WTC11 (cell line): ENCODE measurements around the gene SUSD6. TPM values are rescaled to one million over a fixed set of nuclear protein-coding genes. Genes with fewer than 3 reads are reported as not detected.
A peak's percentile ranks its signal among the peaks of the same experiment; 100 is the strongest.

Experiments
- ATAC-seq: fragments of 200-7000 bp; cut with Tn5 transposase; 2 replicates; pipeline ENCODE4 v1.10.0; 2021; ENCODE audit warnings: mild to moderate bottlenecking, moderate library complexity
- CTCF ChIA-PET: fragments of 300-600 bp; sonication (Branson Sonifier 250); formaldehyde crosslinking; loops from one replicate; lab custom pipeline; 2021; ENCODE audit warnings: antibody characterized with exemption; lab: Charles Lee
- POLR2A ChIA-PET: fragments of 350-600 bp; sonication (Branson Sonifier 250); formaldehyde crosslinking; loops from one replicate; lab custom pipeline; 2021; ENCODE audit warnings: antibody characterized with exemption; lab: Charles Lee
- DNase-seq: peaks from one replicate; pipeline ENCODE4 v3.0.0; 2021; ENCODE audit warnings: low spot score
- H3K27ac Mint-ChIP-seq: 2 replicates; pipeline ENCODE4 v1.8.0; 2021; ENCODE audit warnings: mixed read lengths
- H3K27me3 Mint-ChIP-seq: 2 replicates; pipeline ENCODE4 v1.8.0; 2021; ENCODE audit warnings: low read depth, mild to moderate bottlenecking, moderate library complexity, mixed read lengths
- H3K36me3 Mint-ChIP-seq: 2 replicates; pipeline ENCODE4 v1.8.0; 2021; ENCODE audit warnings: mixed read lengths
- H3K4me1 Mint-ChIP-seq: 2 replicates; pipeline ENCODE4 v1.8.0; 2022; ENCODE audit warnings: mixed read lengths
- H3K4me3 Mint-ChIP-seq: 2 replicates; pipeline ENCODE4 v1.8.0; 2021; ENCODE audit warnings: mild to moderate bottlenecking, moderate library complexity, mixed read lengths
- H3K9me3 Mint-ChIP-seq: 2 replicates; pipeline ENCODE4 v1.8.0; 2021; ENCODE audit warnings: mixed read lengths
- ATF1 ChIP-seq: sonication (generic); formaldehyde crosslinking; IDR thresholded peaks from 2 replicates; pipeline ENCODE4 v1.8.1; 2023; ENCODE audit warnings: mild to moderate bottlenecking, moderate library complexity, missing genetic modification reagents
- CREM ChIP-seq: sonication (generic); formaldehyde crosslinking; IDR thresholded peaks from 2 replicates; pipeline ENCODE4 v1.8.1; 2022; ENCODE audit warnings: mild to moderate bottlenecking, missing genetic modification reagents, moderate library complexity
- ESRRA ChIP-seq: sonication (generic); formaldehyde crosslinking; IDR thresholded peaks from 2 replicates; pipeline ENCODE4 v1.8.1; 2022; ENCODE audit warnings: mild to moderate bottlenecking, missing genetic modification reagents, borderline replicate concordance
- GABPB1 ChIP-seq: sonication (generic); formaldehyde crosslinking; IDR thresholded peaks from 2 replicates; pipeline ENCODE4 v1.8.1; 2023; ENCODE audit warnings: mild to moderate bottlenecking, missing genetic modification reagents
- GTF2I ChIP-seq: fragments of 250-450 bp; sonication (Bioruptor Pico); conservative IDR thresholded peaks from 2 replicates; pipeline ENCODE4 v1.4.0; 2021; ENCODE audit warnings: mild to moderate bottlenecking
- ZNF121 ChIP-seq: sonication (generic); formaldehyde crosslinking; IDR thresholded peaks from 2 replicates; pipeline ENCODE4 v1.8.0; 2023; ENCODE audit warnings: missing genetic modification reagents
- ZNF138 ChIP-seq: sonication (generic); formaldehyde crosslinking; conservative IDR thresholded peaks from 2 replicates; pipeline ENCODE4 v1.8.1; 2022; ENCODE audit warnings: mild to moderate bottlenecking, moderate library complexity, missing genetic modification reagents
- ZNF416 ChIP-seq: fragments of 250-450 bp; sonication (Bioruptor Pico); IDR thresholded peaks from 2 replicates; pipeline ENCODE4 v1.9.0; 2021; ENCODE audit warnings: mild to moderate bottlenecking, inconsistent platforms
- total RNA-seq: library from RNA; stranded (reverse); gene quantifications from 3 replicates; pipeline ENCODE4 v1.2.3, GENCODE V29; 2021
- TF ChIP-seq, protein P1 (sequence below): sonication (generic); formaldehyde crosslinking; IDR thresholded peaks from 2 replicates; pipeline ENCODE4 v1.8.1; 2022; ENCODE audit warnings: low read depth, missing genetic modification reagents, borderline replicate concordance
- TF ChIP-seq, protein P2 (sequence below): sonication (generic); formaldehyde crosslinking; IDR thresholded peaks from 2 replicates; pipeline ENCODE4 v1.8.1; 2022; ENCODE audit warnings: mild to moderate bottlenecking, moderate library complexity, missing genetic modification reagents
- TF ChIP-seq, protein P3 (sequence below): sonication (generic); formaldehyde crosslinking; IDR thresholded peaks from 2 replicates; pipeline ENCODE4 v1.8.1; 2023; ENCODE audit warnings: mild to moderate bottlenecking, missing genetic modification reagents
- TF ChIP-seq, protein P4 (sequence below): fragments of 250-450 bp; sonication (Bioruptor Pico); IDR thresholded peaks from 2 replicates; pipeline ENCODE4 v1.9.0; 2021; ENCODE audit warnings: mild to moderate bottlenecking
- TF ChIP-seq, protein P5 (sequence below): sonication (generic); formaldehyde crosslinking; IDR thresholded peaks from 2 replicates; pipeline ENCODE4 v1.8.0; 2023; ENCODE audit warnings: mild to moderate bottlenecking, missing genetic modification reagents
- TF ChIP-seq, protein P6 (sequence below): sonication (generic); formaldehyde crosslinking; IDR thresholded peaks from 2 replicates; pipeline ENCODE4 v1.8.1; 2022; ENCODE audit warnings: mild to moderate bottlenecking, missing genetic modification reagents, moderate library complexity, borderline replicate concordance
- TF ChIP-seq, protein P7 (sequence below): fragments of 250-450 bp; sonication (Bioruptor Pico); IDR thresholded peaks from 2 replicates; pipeline ENCODE4 v1.9.0; 2021; ENCODE audit warnings: moderate library complexity, mild to moderate bottlenecking, inconsistent platforms, borderline replicate concordance
- TF ChIP-seq, protein P8 (sequence below): fragments of 250-450 bp; sonication (Bioruptor Pico); conservative IDR thresholded peaks from 2 replicates; pipeline ENCODE4 v1.9.0; 2021; ENCODE audit warnings: mild to moderate bottlenecking
- TF ChIP-seq, protein P9 (sequence below): sonication (generic); formaldehyde crosslinking; IDR thresholded peaks from 2 replicates; pipeline ENCODE4 v1.8.0; 2023; ENCODE audit warnings: missing genetic modification reagents
- TF ChIP-seq, protein P10 (sequence below): sonication (generic); formaldehyde crosslinking; IDR thresholded peaks from 2 replicates; pipeline ENCODE4 v1.8.1; 2022; ENCODE audit warnings: missing genetic modification reagents, borderline replicate concordance

Gene SUSD6
- total RNA-seq, 1 experiment from 2014 or later: 10.1 TPM

DNA sequence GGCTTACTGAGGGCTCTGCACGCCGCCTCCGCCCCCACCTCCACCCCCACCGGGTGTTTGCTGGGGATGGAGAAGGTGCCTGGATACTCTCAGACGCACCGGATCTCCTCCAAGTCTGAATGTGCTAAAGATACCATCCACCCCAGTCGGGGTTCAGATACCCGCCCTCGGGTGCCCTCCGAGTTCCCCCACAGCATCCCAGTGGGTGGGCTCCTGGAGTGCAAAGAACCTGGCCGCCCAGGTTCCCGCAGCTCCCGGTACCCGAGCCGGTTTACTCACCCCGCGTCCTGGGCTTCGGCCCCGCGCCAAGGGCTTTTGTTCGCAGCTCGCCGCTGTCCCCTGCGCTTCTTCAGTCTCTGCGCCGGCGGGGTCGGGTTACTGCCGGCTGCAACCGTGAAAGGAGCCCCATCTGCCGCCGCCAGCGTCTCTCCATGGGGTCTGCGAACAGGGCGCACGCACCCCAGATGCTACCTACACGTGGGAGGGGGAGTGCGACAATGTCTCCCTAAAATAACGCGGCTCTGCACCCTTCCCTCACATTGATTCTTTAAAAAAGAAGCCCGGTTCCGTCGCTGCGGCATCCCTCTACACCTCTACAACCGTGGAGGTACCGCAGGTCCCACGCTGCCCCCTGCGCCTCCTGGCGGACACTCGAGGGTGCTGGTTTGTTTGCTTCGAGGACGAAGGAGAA lies 37.0 kb upstream of the SUSD6 start, which contains the start of gene CCDC177 (continued):
- TF ChIP-seq, protein P1, sequence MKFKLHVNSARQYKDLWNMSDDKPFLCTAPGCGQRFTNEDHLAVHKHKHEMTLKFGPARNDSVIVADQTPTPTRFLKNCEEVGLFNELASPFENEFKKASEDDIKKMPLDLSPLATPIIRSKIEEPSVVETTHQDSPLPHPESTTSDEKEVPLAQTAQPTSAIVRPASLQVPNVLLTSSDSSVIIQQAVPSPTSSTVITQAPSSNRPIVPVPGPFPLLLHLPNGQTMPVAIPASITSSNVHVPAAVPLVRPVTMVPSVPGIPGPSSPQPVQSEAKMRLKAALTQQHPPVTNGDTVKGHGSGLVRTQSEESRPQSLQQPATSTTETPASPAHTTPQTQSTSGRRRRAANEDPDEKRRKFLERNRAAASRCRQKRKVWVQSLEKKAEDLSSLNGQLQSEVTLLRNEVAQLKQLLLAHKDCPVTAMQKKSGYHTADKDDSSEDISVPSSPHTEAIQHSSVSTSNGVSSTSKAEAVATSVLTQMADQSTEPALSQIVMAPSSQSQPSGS (CRISPR knock-in tag): no peak
- TF ChIP-seq, protein P2, sequence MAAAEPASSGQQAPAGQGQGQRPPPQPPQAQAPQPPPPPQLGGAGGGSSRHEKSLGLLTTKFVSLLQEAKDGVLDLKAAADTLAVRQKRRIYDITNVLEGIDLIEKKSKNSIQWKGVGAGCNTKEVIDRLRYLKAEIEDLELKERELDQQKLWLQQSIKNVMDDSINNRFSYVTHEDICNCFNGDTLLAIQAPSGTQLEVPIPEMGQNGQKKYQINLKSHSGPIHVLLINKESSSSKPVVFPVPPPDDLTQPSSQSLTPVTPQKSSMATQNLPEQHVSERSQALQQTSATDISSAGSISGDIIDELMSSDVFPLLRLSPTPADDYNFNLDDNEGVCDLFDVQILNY (CRISPR knock-in tag): no peak
- TF ChIP-seq ZNF416 (CRISPR knock-in tag) (no peak), ZNF138 (CRISPR knock-in tag) (no peak)

DNA sequence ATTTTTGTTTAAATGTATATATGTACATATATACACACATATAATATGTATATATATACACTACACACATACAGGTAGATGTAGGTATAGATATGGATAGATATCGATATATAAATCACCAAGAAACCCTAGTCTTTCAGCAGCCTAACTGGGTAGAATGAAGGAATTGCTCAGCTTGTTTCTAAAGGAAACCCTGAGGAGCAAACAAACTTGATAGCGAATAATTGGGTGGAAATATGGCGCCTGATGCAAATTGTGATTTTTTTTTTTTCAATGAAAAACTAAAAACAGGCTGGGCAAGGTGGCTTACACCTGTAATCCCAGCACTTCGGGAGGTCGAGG lies 36.5 kb upstream of the SUSD6 start:
- Mint-ChIP-seq H3K36me3 (peaks cover 2% of the 10 kb centered on the region; the same call in 1 of the 2 replicates), H3K9me3 (no peaks in the 10 kb centered on the region), H3K27me3 (peaks cover 60% of the 10 kb centered on the region), H3K4me3 (peak overlapping the region; percentile 76), H3K27ac (no peak overlapping the region), H3K4me1 (peaks cover 10% of the 10 kb centered on the region)
- ChIA-PET CTCF (interaction anchor here (0.5 to 5.9 kb wide), 33 partner anchors 10 to 439 kb away, joined by 3 to 130 read pairs (median 5); partner anchors contain the start of genes PLEKHD1 and SMOC1), POLR2A (interaction anchor here (0.7 to 1.8 kb wide), 4 partner anchors 19 to 192 kb away, joined by 3 to 5 read pairs (median 4); partner anchors contain the start of gene SRSF5)
- ATAC-seq (no peak), DNase-seq (no peak)
- TF ChIP-seq ZNF121: no peak
- TF ChIP-seq ESRRA (CRISPR knock-in tag): no peak
- TF ChIP-seq, protein P3, sequence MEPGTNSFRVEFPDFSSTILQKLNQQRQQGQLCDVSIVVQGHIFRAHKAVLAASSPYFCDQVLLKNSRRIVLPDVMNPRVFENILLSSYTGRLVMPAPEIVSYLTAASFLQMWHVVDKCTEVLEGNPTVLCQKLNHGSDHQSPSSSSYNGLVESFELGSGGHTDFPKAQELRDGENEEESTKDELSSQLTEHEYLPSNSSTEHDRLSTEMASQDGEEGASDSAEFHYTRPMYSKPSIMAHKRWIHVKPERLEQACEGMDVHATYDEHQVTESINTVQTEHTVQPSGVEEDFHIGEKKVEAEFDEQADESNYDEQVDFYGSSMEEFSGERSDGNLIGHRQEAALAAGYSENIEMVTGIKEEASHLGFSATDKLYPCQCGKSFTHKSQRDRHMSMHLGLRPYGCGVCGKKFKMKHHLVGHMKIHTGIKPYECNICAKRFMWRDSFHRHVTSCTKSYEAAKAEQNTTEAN (CRISPR knock-in tag): no peak
- TF ChIP-seq ATF1: no peak
- TF ChIP-seq, protein P4, sequence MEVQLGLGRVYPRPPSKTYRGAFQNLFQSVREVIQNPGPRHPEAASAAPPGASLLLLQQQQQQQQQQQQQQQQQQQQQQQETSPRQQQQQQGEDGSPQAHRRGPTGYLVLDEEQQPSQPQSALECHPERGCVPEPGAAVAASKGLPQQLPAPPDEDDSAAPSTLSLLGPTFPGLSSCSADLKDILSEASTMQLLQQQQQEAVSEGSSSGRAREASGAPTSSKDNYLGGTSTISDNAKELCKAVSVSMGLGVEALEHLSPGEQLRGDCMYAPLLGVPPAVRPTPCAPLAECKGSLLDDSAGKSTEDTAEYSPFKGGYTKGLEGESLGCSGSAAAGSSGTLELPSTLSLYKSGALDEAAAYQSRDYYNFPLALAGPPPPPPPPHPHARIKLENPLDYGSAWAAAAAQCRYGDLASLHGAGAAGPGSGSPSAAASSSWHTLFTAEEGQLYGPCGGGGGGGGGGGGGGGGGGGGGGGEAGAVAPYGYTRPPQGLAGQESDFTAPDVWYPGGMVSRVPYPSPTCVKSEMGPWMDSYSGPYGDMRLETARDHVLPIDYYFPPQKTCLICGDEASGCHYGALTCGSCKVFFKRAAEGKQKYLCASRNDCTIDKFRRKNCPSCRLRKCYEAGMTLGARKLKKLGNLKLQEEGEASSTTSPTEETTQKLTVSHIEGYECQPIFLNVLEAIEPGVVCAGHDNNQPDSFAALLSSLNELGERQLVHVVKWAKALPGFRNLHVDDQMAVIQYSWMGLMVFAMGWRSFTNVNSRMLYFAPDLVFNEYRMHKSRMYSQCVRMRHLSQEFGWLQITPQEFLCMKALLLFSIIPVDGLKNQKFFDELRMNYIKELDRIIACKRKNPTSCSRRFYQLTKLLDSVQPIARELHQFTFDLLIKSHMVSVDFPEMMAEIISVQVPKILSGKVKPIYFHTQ (CRISPR knock-in tag): no peak
- TF ChIP-seq, protein P5, sequence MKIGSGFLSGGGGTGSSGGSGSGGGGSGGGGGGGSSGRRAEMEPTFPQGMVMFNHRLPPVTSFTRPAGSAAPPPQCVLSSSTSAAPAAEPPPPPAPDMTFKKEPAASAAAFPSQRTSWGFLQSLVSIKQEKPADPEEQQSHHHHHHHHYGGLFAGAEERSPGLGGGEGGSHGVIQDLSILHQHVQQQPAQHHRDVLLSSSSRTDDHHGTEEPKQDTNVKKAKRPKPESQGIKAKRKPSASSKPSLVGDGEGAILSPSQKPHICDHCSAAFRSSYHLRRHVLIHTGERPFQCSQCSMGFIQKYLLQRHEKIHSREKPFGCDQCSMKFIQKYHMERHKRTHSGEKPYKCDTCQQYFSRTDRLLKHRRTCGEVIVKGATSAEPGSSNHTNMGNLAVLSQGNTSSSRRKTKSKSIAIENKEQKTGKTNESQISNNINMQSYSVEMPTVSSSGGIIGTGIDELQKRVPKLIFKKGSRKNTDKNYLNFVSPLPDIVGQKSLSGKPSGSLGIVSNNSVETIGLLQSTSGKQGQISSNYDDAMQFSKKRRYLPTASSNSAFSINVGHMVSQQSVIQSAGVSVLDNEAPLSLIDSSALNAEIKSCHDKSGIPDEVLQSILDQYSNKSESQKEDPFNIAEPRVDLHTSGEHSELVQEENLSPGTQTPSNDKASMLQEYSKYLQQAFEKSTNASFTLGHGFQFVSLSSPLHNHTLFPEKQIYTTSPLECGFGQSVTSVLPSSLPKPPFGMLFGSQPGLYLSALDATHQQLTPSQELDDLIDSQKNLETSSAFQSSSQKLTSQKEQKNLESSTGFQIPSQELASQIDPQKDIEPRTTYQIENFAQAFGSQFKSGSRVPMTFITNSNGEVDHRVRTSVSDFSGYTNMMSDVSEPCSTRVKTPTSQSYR (CRISPR knock-in tag): no peak
- TF ChIP-seq, protein P6, sequence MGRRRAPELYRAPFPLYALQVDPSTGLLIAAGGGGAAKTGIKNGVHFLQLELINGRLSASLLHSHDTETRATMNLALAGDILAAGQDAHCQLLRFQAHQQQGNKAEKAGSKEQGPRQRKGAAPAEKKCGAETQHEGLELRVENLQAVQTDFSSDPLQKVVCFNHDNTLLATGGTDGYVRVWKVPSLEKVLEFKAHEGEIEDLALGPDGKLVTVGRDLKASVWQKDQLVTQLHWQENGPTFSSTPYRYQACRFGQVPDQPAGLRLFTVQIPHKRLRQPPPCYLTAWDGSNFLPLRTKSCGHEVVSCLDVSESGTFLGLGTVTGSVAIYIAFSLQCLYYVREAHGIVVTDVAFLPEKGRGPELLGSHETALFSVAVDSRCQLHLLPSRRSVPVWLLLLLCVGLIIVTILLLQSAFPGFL (CRISPR knock-in tag): no peak
- TF ChIP-seq GABPB1: no peak
- TF ChIP-seq GTF2I: no peak
- TF ChIP-seq, protein P7, sequence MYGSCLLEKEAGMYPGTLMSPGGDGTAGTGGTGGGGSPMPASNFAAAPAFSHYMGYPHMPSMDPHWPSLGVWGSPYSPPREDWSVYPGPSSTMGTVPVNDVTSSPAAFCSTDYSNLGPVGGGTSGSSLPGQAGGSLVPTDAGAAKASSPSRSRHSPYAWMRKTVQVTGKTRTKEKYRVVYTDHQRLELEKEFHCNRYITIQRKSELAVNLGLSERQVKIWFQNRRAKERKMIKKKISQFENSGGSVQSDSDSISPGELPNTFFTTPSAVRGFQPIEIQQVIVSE (CRISPR knock-in tag): no peak
- TF ChIP-seq, protein P8, sequence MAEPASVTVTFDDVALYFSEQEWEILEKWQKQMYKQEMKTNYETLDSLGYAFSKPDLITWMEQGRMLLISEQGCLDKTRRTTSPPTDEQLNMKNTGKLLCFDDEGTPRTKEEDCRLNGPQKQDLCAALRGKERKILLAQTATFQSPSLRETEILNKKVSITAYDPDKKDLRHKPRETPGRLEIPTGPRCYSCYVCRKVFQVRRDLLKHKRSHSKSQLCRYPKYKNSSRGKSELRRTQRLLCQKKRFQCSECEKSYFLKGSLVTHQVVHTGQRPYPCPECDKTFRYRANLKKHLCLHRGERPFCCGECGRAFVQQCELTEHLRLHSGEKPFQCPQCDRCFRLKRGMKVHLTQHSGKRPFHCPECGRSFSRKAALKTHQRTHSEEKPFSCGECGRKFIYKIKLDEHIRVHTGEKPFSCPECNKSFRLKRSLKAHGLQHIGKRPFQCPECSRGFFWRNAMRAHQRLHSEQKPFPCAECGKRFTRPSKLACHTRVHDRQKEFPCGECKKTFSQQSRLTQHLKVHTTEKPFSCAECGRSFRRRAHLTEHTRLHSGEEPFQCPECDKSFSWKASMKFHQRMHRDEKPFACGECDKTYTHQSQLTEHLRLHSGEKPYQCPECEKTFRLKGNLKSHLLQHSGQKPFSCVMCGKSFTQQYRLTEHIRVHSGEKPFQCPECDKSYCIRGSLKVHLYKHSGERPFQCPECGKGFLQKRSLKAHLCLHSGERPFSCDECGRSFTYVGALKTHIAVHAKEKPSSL: no peak
- TF ChIP-seq, protein P9, sequence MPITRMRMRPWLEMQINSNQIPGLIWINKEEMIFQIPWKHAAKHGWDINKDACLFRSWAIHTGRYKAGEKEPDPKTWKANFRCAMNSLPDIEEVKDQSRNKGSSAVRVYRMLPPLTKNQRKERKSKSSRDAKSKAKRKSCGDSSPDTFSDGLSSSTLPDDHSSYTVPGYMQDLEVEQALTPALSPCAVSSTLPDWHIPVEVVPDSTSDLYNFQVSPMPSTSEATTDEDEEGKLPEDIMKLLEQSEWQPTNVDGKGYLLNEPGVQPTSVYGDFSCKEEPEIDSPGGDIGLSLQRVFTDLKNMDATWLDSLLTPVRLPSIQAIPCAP (CRISPR knock-in tag): no peak
- no peak for TF ChIP-seq ZNF138 (CRISPR knock-in tag)
- no peak for TF ChIP-seq CREM
- TF ChIP-seq, protein P10, sequence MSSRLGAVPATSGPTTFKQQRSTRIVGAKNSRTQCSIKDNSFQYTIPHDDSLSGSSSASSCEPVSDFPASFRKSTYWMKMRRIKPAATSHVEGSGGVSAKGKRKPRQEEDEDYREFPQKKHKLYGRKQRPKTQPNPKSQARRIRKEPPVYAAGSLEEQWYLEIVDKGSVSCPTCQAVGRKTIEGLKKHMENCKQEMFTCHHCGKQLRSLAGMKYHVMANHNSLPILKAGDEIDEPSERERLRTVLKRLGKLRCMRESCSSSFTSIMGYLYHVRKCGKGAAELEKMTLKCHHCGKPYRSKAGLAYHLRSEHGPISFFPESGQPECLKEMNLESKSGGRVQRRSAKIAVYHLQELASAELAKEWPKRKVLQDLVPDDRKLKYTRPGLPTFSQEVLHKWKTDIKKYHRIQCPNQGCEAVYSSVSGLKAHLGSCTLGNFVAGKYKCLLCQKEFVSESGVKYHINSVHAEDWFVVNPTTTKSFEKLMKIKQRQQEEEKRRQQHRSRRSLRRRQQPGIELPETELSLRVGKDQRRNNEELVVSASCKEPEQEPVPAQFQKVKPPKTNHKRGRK (CRISPR knock-in tag): no peak
